Effector memory CD4-positive, alpha-beta T cell (primary cell): ENCODE data around the gene BMERB1.
"Not testable (repeated sequence)": the region's sequence is repeated elsewhere in the genome, so short reads cannot be mapped to it uniquely, and the experiment has no call there.

Source experiments
- DNase-seq, 3 donors: peaks; one replicate each; pipeline ENCODE4 v3.0.0-alpha.2; 2020
- H3K27ac ChIP-seq: 2 replicates; pipeline ENCODE4 v1.7.0; 2013; ENCODE audit warnings: mild to moderate bottlenecking, low read length, moderate library complexity; ENCODE audit not compliant: insufficient read depth, poor library complexity, severe bottlenecking
- H3K27me3 ChIP-seq: replicated peaks from 2 replicates; pipeline ENCODE4 v1.7.0; 2013; ENCODE audit warnings: mild to moderate bottlenecking, low read length; ENCODE audit not compliant: insufficient read depth, control insufficient read depth, poor library complexity, severe bottlenecking
- H3K36me3 ChIP-seq: 2 replicates; pipeline ENCODE4 v1.7.0; 2013; ENCODE audit warnings: mild to moderate bottlenecking, low read length, moderate library complexity; ENCODE audit not compliant: control insufficient read depth, insufficient read depth
- H3K4me1 ChIP-seq: 2 replicates; pipeline ENCODE4 v1.7.0; 2013; ENCODE audit warnings: low read length, mild to moderate bottlenecking; ENCODE audit not compliant: control insufficient read depth, insufficient read depth, poor library complexity, severe bottlenecking
- H3K4me3 ChIP-seq: 2 replicates; pipeline ENCODE4 v1.7.0; 2013; ENCODE audit warnings: low read length, low read depth, mild to moderate bottlenecking; ENCODE audit not compliant: insufficient read depth, poor library complexity, severe bottlenecking
- H3K9me3 ChIP-seq: 2 replicates; pipeline ENCODE4 v1.7.0; 2013; ENCODE audit warnings: mild to moderate bottlenecking, low read length, moderate library complexity; ENCODE audit not compliant: control insufficient read depth

The BMERB1 gene

GRCh38 chr16:15442140-15442539, 7.8 kb downstream of the BMERB1 start:
- H3K27ac ChIP-seq, H3K4me1 ChIP-seq: not testable (repeated sequence)

GRCh38 chr16:15443753-15444152, 9.4 kb downstream of the BMERB1 start:
- Histone ChIP-seq H3K27ac (no peak overlapping the region), H3K36me3 (no peaks in the 10 kb centered on the region), H3K4me1 (no peaks in the 10 kb centered on the region), H3K9me3 (no peaks in the 10 kb centered on the region), H3K4me3 (no peak overlapping the region), H3K27me3 (no peaks in the 10 kb centered on the region)
- DNase-seq = no peak

More at GRCh38 chr16:15442140-15442539, 7.8 kb downstream of the BMERB1 start:
- H3K9me3 ChIP-seq, H3K4me3 ChIP-seq, H3K36me3 ChIP-seq, H3K27me3 ChIP-seq, DNase-seq: not testable (repeated sequence)

- H3K4me3 ChIP-seq = no peak overlapping the region
- H3K27me3 ChIP-seq = no peaks in the 10 kb centered on the region
- H3K4me1 ChIP-seq = no peaks in the 10 kb centered on the region
- H3K9me3 ChIP-seq = no peaks in the 10 kb centered on the region
- no peaks in the 10 kb centered on the region for H3K36me3 ChIP-seq
- DNase-seq = no peak
- H3K27ac ChIP-seq = no peak overlapping the region
These were observed 9.9 kb downstream of the BMERB1 start for GRCh38 chr16:15444264-15444663.

GRCh38 chr16:15445450-15445849, 11.1 kb downstream of the BMERB1 start:
- H3K4me3 ChIP-seq = no peak overlapping the region
- no peaks in the 10 kb centered on the region for H3K9me3 ChIP-seq
- no peaks in the 10 kb centered on the region for H3K4me1 ChIP-seq
- no peak for DNase-seq
- H3K27me3 ChIP-seq = no peaks in the 10 kb centered on the region
- H3K27ac ChIP-seq = no peak overlapping the region
- H3K36me3 ChIP-seq = no peaks in the 10 kb centered on the region

GRCh38 chr16:15446901-15447300, 12.5 kb downstream of the BMERB1 start:
- no peak overlapping the region for H3K27ac ChIP-seq
- no peaks in the 10 kb centered on the region for H3K9me3 ChIP-seq
- no peaks in the 10 kb centered on the region for H3K36me3 ChIP-seq
- H3K4me1 ChIP-seq = no peaks in the 10 kb centered on the region
- DNase-seq = no peak
- no peak overlapping the region for H3K4me3 ChIP-seq
- no peaks in the 10 kb centered on the region for H3K27me3 ChIP-seq

- DNase-seq = no peak
- Histone ChIP-seq H3K4me3 (no peak overlapping the region), H3K9me3 (no peaks in the 10 kb centered on the region), H3K27ac (no peak overlapping the region), H3K27me3 (no peaks in the 10 kb centered on the region), H3K36me3 (no peaks in the 10 kb centered on the region), H3K4me1 (no peaks in the 10 kb centered on the region)
These were observed 16.2 kb downstream of the BMERB1 start for GRCh38 chr16:15450624-15451023.

GRCh38 chr16:15451098-15451731, 16.8 kb downstream of the BMERB1 start:
- Histone ChIP-seq H3K27me3 (no peaks in the 10 kb centered on the region), H3K27ac (no peak overlapping the region), H3K9me3 (no peaks in the 10 kb centered on the region), H3K4me3 (no peak overlapping the region), H3K4me1 (no peaks in the 10 kb centered on the region), H3K36me3 (no peaks in the 10 kb centered on the region)
- DNase-seq = no peak

GRCh38 chr16:15452246-15452855, 18.0 kb downstream of the BMERB1 start:
- H3K27me3 ChIP-seq = no peaks in the 10 kb centered on the region
- H3K27ac ChIP-seq = no peak overlapping the region
- no peaks in the 10 kb centered on the region for H3K4me1 ChIP-seq
- no peaks in the 10 kb centered on the region for H3K36me3 ChIP-seq
- no peaks in the 10 kb centered on the region for H3K9me3 ChIP-seq
- H3K4me3 ChIP-seq = no peak overlapping the region
- no peak for DNase-seq

- not testable (repeated sequence) for H3K27ac ChIP-seq, H3K9me3 ChIP-seq, DNase-seq, H3K4me3 ChIP-seq, H3K27me3 ChIP-seq, H3K4me1 ChIP-seq, H3K36me3 ChIP-seq
These were observed 18.9 kb downstream of the BMERB1 start for GRCh38 chr16:15453296-15453695.

- H3K4me1 ChIP-seq, H3K36me3 ChIP-seq, DNase-seq, H3K27me3 ChIP-seq, H3K4me3 ChIP-seq, H3K9me3 ChIP-seq, H3K27ac ChIP-seq: not testable (repeated sequence)
These were observed 20.5 kb downstream of the BMERB1 start for GRCh38 chr16:15454933-15455332.
